Ishikawa (cell line): ENCODE results near the gene SPPL2C.

Source experiments
- CEBPB ChIP-seq: IDR thresholded peaks from 2 replicates; pipeline ENCODE4 v1.6.1; 2012
- CREB1 ChIP-seq: IDR thresholded peaks from 2 replicates; pipeline ENCODE4 v1.6.1; 2012; ENCODE audit warnings: low read depth
- EGR1 ChIP-seq: IDR thresholded peaks from 2 replicates; pipeline ENCODE4 v1.6.1; 2012
- EP300 ChIP-seq: IDR thresholded peaks from 2 replicates; pipeline ENCODE4 v1.6.1; 2012; ENCODE audit warnings: borderline replicate concordance
- FOXM1 ChIP-seq: IDR thresholded peaks from 2 replicates; pipeline ENCODE4 v1.6.1; 2012; ENCODE audit warnings: low read depth, borderline replicate concordance
- RAD21 ChIP-seq: IDR thresholded peaks from 2 replicates; pipeline ENCODE4 v1.6.1; 2012; ENCODE audit warnings: low read depth
- TAF1 ChIP-seq: IDR thresholded peaks from 2 replicates; pipeline ENCODE4 v1.6.1; 2012; ENCODE audit warnings: low read depth, mild to moderate bottlenecking
- TEAD4 ChIP-seq: IDR thresholded peaks from 2 replicates; pipeline ENCODE4 v1.6.1; 2012
- YY1 ChIP-seq: IDR thresholded peaks from 2 replicates; pipeline ENCODE4 v1.6.1; 2012; ENCODE audit warnings: low read depth
- ZBTB7A ChIP-seq: IDR thresholded peaks from 2 replicates; pipeline ENCODE4 v1.6.1; 2012; ENCODE audit warnings: low read depth
- TF ChIP-seq, protein P1 (sequence below): IDR thresholded peaks from 2 replicates; pipeline ENCODE4 v1.6.1; 2012
- TF ChIP-seq, protein P2 (sequence below): IDR thresholded peaks from 2 replicates; pipeline ENCODE4 v1.6.1; 2012; ENCODE audit warnings: low read depth, mild to moderate bottlenecking
- TF ChIP-seq, protein P3 (sequence below): IDR thresholded peaks from 2 replicates; pipeline ENCODE4 v1.6.1; 2012

DNA sequence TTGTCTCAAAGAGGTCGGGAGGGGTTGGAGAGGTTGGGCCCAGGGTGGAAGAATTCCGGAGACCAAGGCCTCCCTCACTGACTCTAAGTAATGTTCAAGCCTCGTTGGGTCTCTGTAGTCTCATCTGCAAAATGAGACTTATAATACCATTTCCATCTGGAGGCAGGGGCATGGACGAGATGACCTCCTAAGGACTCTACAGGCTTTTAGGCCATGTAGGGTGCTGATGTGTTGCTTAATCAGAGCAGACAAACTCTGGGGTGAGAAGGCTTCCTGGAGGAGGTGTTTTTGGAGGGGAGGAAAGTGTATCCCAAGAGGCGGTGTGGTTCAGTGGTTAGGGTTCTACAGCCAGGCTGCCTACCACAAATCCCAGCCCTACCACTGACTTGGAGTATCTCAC lies 3.1 kb downstream of the SPPL2C start:
- TF ChIP-seq RAD21 (no peak), CEBPB (no peak), TEAD4 (no peak), EP300 (no peak), FOXM1 (no peak), CREB1 (no peak), EGR1 (no peak), ZBTB7A (no peak), TAF1 (no peak), YY1 (no peak)
- TF ChIP-seq, protein P1, sequence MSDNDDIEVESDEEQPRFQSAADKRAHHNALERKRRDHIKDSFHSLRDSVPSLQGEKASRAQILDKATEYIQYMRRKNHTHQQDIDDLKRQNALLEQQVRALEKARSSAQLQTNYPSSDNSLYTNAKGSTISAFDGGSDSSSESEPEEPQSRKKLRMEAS, result no peak
- TF ChIP-seq, protein P2, sequence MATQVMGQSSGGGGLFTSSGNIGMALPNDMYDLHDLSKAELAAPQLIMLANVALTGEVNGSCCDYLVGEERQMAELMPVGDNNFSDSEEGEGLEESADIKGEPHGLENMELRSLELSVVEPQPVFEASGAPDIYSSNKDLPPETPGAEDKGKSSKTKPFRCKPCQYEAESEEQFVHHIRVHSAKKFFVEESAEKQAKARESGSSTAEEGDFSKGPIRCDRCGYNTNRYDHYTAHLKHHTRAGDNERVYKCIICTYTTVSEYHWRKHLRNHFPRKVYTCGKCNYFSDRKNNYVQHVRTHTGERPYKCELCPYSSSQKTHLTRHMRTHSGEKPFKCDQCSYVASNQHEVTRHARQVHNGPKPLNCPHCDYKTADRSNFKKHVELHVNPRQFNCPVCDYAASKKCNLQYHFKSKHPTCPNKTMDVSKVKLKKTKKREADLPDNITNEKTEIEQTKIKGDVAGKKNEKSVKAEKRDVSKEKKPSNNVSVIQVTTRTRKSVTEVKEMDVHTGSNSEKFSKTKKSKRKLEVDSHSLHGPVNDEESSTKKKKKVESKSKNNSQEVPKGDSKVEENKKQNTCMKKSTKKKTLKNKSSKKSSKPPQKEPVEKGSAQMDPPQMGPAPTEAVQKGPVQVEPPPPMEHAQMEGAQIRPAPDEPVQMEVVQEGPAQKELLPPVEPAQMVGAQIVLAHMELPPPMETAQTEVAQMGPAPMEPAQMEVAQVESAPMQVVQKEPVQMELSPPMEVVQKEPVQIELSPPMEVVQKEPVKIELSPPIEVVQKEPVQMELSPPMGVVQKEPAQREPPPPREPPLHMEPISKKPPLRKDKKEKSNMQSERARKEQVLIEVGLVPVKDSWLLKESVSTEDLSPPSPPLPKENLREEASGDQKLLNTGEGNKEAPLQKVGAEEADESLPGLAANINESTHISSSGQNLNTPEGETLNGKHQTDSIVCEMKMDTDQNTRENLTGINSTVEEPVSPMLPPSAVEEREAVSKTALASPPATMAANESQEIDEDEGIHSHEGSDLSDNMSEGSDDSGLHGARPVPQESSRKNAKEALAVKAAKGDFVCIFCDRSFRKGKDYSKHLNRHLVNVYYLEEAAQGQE, result no peak
- TF ChIP-seq, protein P3, sequence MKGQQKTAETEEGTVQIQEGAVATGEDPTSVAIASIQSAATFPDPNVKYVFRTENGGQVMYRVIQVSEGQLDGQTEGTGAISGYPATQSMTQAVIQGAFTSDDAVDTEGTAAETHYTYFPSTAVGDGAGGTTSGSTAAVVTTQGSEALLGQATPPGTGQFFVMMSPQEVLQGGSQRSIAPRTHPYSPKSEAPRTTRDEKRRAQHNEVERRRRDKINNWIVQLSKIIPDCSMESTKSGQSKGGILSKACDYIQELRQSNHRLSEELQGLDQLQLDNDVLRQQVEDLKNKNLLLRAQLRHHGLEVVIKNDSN, result no peak
